Measurements from ENCODE around the gene ERCC6L. TPM values are rescaled to one million over a fixed set of nuclear protein-coding genes. Genes with fewer than 3 reads are reported as not detected.

The ERCC6L gene
- total and polyA plus RNA-seq, 2 of the 13 experiments (the other 11 are each of a cell fraction or from before 2014, with no cell fraction given): 0.86 to 9.5 TPM

GRCh38 chrX:72238183-72238582 lies 644 bp downstream of the ERCC6L start (continued):
- TF ChIP-seq ZNF3 (CRISPR knock-in tag; IDR thresholded peaks at IDR 0.05) (no peak), TFDP1 (CRISPR knock-in tag; IDR thresholded peaks at IDR 0.05; ENCODE audit: borderline replicate concordance) (no peak), ZNF33B (CRISPR knock-in tag; IDR thresholded peaks at IDR 0.05) (no peak)
- TF ChIP-seq, protein P1, sequence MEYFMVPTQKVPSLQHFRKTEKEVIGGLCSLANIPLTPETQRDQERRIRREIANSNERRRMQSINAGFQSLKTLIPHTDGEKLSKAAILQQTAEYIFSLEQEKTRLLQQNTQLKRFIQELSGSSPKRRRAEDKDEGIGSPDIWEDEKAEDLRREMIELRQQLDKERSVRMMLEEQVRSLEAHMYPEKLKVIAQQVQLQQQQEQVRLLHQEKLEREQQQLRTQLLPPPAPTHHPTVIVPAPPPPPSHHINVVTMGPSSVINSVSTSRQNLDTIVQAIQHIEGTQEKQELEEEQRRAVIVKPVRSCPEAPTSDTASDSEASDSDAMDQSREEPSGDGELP (IDR thresholded peaks at IDR 0.05; ENCODE audit: borderline replicate concordance, low read depth): no peak
- TF ChIP-seq, protein P2, sequence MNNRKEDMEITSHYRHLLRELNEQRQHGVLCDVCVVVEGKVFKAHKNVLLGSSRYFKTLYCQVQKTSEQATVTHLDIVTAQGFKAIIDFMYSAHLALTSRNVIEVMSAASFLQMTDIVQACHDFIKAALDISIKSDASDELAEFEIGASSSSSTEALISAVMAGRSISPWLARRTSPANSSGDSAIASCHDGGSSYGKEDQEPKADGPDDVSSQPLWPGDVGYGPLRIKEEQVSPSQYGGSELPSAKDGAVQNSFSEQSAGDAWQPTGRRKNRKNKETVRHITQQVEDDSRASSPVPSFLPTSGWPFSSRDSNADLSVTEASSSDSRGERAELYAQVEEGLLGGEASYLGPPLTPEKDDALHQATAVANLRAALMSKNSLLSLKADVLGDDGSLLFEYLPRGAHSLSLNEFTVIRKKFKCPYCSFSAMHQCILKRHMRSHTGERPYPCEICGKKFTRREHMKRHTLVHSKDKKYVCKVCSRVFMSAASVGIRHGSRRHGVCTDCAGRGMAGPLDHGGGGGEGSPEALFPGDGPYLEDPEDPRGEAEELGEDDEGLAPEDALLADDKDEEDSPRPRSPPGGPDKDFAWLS (CRISPR knock-in tag; IDR thresholded peaks at IDR 0.05; ENCODE audit: borderline replicate concordance): no peak

DNA sequence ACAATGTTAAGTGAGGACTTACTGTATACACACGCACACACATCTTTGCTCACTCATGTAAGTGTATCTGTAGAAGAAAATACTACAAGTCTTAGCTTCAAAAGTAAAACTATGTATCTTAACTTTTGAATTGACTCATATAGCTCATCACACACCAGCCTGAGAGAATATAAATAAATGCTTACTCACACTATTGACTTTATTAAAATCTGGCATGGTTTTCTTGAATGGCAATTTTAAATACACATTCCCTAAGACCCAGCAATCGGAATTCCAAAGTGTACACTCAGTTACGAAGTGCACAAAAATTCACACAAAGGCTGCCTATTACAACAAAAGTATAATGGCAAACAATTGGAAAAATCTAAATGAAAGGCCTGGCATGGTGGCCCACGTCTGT lies 2.0 kb downstream of the ERCC6L start:
- no peak for ATAC-seq
- Histone ChIP-seq H3K9me3 (ENCODE audit: low read length) (no peaks in the 10 kb centered on the region), H3K27ac (ENCODE audit: extremely low read length, insufficient read depth, low read length) (no peak overlapping the region), H3K4me1 (ENCODE audit: insufficient read depth, low read length) (no peaks in the 10 kb centered on the region), H3K4me2 (ENCODE audit: low read depth, low read length) (no peak overlapping the region), H3K9ac (ENCODE audit: insufficient read depth, low read depth, low read length) (no peak overlapping the region), H2AFZ (ENCODE audit: low read length) (no peak overlapping the region), H3K27me3 (ENCODE audit: control insufficient read depth in 1 of 2, insufficient read depth in 2 of 2, low read length in 2 of 2) (no peaks in the 10 kb centered on the region), H3K36me3 (replicated peaks in 1 of 2; ENCODE audit: control insufficient read depth in 1 of 2, insufficient read depth in 2 of 2, low read length in 2 of 2) (no peaks in the 10 kb centered on the region), H4K20me1 (ENCODE audit: insufficient read depth, low read length) (no peaks in the 10 kb centered on the region), H3K79me2 (ENCODE audit: insufficient read depth, low read length) (no peaks in the 10 kb centered on the region), H3K4me3 (replicated peaks in 1 of 3; ENCODE audit: insufficient read depth in 1 of 3, low read depth in 2 of 3, low read length in 3 of 3) (no peak overlapping the region)
- in situ Hi-C loops (cut with HindIII; ENCODE audit: extremely low pct_ligation_motif_present, low pct_unique_long_range_greater_than_20kb) (no loop called here), intact Hi-C loops (cut with micrococcal nuclease; ENCODE audit: unreplicated experiment) (loop anchor here (10.0 kb wide), 1 partner anchor 52 kb away; the partner anchor contains the start of gene PIN4)
- ChIA-PET POLR2A (no interaction called here), CTCF (ENCODE audit: low intra/inter-chr PET ratio, low total read pairs) (no interaction called here)
- FAIRE-seq: no peak
- no peak for DNase-seq (ENCODE audit: low spot score)
- 83% methylated on average over 4 of the region's 4 CpGs for WGBS (ENCODE audit: low lambda C conversion rate)
- TF ChIP-seq, protein P3, sequence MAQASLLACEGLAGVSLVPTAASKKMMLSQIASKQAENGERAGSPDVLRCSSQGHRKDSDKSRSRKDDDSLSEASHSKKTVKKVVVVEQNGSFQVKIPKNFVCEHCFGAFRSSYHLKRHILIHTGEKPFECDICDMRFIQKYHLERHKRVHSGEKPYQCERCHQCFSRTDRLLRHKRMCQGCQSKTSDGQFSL (CRISPR knock-in tag; IDR thresholded peaks at IDR 0.05): no peak
- TF ChIP-seq MED8 (CRISPR knock-in tag; IDR thresholded peaks at IDR 0.05; ENCODE audit: insufficient replicate concordance): no peak
- TF ChIP-seq, protein P4, sequence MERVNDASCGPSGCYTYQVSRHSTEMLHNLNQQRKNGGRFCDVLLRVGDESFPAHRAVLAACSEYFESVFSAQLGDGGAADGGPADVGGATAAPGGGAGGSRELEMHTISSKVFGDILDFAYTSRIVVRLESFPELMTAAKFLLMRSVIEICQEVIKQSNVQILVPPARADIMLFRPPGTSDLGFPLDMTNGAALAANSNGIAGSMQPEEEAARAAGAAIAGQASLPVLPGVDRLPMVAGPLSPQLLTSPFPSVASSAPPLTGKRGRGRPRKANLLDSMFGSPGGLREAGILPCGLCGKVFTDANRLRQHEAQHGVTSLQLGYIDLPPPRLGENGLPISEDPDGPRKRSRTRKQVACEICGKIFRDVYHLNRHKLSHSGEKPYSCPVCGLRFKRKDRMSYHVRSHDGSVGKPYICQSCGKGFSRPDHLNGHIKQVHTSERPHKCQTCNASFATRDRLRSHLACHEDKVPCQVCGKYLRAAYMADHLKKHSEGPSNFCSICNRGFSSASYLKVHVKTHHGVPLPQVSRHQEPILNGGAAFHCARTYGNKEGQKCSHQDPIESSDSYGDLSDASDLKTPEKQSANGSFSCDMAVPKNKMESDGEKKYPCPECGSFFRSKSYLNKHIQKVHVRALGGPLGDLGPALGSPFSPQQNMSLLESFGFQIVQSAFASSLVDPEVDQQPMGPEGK (CRISPR knock-in tag; IDR thresholded peaks at IDR 0.05): no peak
- TF ChIP-seq PCBP2 (optimal IDR thresholded peaks at IDR 0.05; ENCODE audit: low read depth, low read length, poor library complexity, severe bottlenecking): no peak
- TF ChIP-seq MXI1 (IDR thresholded peaks at IDR 0.05; ENCODE audit: borderline replicate concordance, low read depth, low read length): no peak
- TF ChIP-seq ZNF619 (CRISPR knock-in tag; IDR thresholded peaks at IDR 0.05): no peak
- no peak for TF ChIP-seq ZBED4 (CRISPR knock-in tag; IDR thresholded peaks at IDR 0.05; ENCODE audit: borderline replicate concordance)
- TF ChIP-seq ZNF761 (CRISPR knock-in tag; conservative IDR thresholded peaks at IDR 0.05): no peak
- no TSS peak for BruUV-seq (replicated peaks)

Data from HepG2 (cell line).